ENCODE measurements around the gene HSPB7. TPM values are rescaled to one million over a fixed set of nuclear protein-coding genes. Genes with fewer than 3 reads are reported as not detected.
"Not testable (repeated sequence)": the region's sequence is repeated elsewhere in the genome, so short reads cannot be mapped to it uniquely, and the experiment has no call there.

HSPB7 gene
- total RNA-seq, 2 experiments from 2014 or later = not detected

GRCh38 chr1:16029003-16029268, 11.1 kb upstream of the HSPB7 start:
- intact Hi-C loops (cut with micrococcal nuclease); CTCF ChIA-PET; DNase-seq; H3K4me1 Mint-ChIP-seq (ENCODE audit: low read depth); H3K9me3 Mint-ChIP-seq; H3K36me3 Mint-ChIP-seq (ENCODE audit: low read depth); H3K4me3 Mint-ChIP-seq; H3K27ac Mint-ChIP-seq: not testable (repeated sequence)
- peaks cover 17% of the 10 kb centered on the region for H3K27me3 Mint-ChIP-seq (ENCODE audit: low read depth)

GRCh38 chr1:16028237-16029002, 10.6 kb upstream of the HSPB7 start:
- Mint-ChIP-seq H3K36me3 (ENCODE audit: low read depth) (no peaks in the 10 kb centered on the region), H3K27me3 (ENCODE audit: low read depth) (peaks cover 17% of the 10 kb centered on the region), H3K4me3 (no peak overlapping the region), H3K4me1 (ENCODE audit: low read depth) (peaks cover 4% of the 10 kb centered on the region), H3K27ac (no peak overlapping the region), H3K9me3 (no peaks in the 10 kb centered on the region)
- intact Hi-C loops (cut with micrococcal nuclease) = no loop called here
- CTCF ChIA-PET = no interaction called here
- no peak for DNase-seq

GRCh38 chr1:16026723-16027484, 9.1 kb upstream of the HSPB7 start:
- H3K4me1 Mint-ChIP-seq (ENCODE audit: low read depth) = peaks cover 4% of the 10 kb centered on the region
- CTCF ChIA-PET = no interaction called here
- no peaks in the 10 kb centered on the region for H3K36me3 Mint-ChIP-seq (ENCODE audit: low read depth)
- no peaks in the 10 kb centered on the region for H3K9me3 Mint-ChIP-seq
- DNase-seq = no peak
- H3K27ac Mint-ChIP-seq = no peak overlapping the region
- H3K27me3 Mint-ChIP-seq (ENCODE audit: low read depth) = peaks cover 15% of the 10 kb centered on the region
- intact Hi-C loops (cut with micrococcal nuclease) = no loop called here
- no peak overlapping the region for H3K4me3 Mint-ChIP-seq

- H3K36me3 Mint-ChIP-seq (ENCODE audit: low read depth); H3K4me1 Mint-ChIP-seq (ENCODE audit: low read depth); H3K4me3 Mint-ChIP-seq; intact Hi-C loops (cut with micrococcal nuclease); DNase-seq; CTCF ChIA-PET; H3K27ac Mint-ChIP-seq; H3K9me3 Mint-ChIP-seq: not testable (repeated sequence)
- H3K27me3 Mint-ChIP-seq (ENCODE audit: low read depth) = peaks cover 15% of the 10 kb centered on the region
Measured at GRCh38 chr1:16026302-16026701, 8.5 kb upstream of the HSPB7 start.

GRCh38 chr1:16023050-16023653, 5.3 kb upstream of the HSPB7 start:
- Mint-ChIP-seq H3K4me3 (no peak overlapping the region), H3K9me3 (no peaks in the 10 kb centered on the region), H3K36me3 (ENCODE audit: low read depth) (no peaks in the 10 kb centered on the region), H3K27ac (no peak overlapping the region), H3K4me1 (ENCODE audit: low read depth) (peaks cover 4% of the 10 kb centered on the region), H3K27me3 (ENCODE audit: low read depth) (peaks cover under 1% of the 10 kb centered on the region)
- CTCF ChIA-PET = interaction anchor here (1.4 kb wide), 1 partner anchor 13 kb away, joined by 6 read pairs; no protein-coding TSS in a partner anchor
- no peak for DNase-seq
- intact Hi-C loops (cut with micrococcal nuclease) = no loop called here

- H3K9me3 Mint-ChIP-seq = no peaks in the 10 kb centered on the region
- CTCF ChIA-PET = interaction anchor here (1.4 kb wide), 1 partner anchor 14 kb away, joined by 3 read pairs; no protein-coding TSS in a partner anchor
- H3K27ac Mint-ChIP-seq = no peak overlapping the region
- no peak for DNase-seq
- no peaks in the 10 kb centered on the region for H3K27me3 Mint-ChIP-seq (ENCODE audit: low read depth)
- peaks cover under 1% of the 10 kb centered on the region for H3K4me1 Mint-ChIP-seq (ENCODE audit: low read depth)
- H3K36me3 Mint-ChIP-seq (ENCODE audit: low read depth) = no peaks in the 10 kb centered on the region
- intact Hi-C loops (cut with micrococcal nuclease) = no loop called here
- no peak overlapping the region for H3K4me3 Mint-ChIP-seq
Measured at GRCh38 chr1:16022393-16022792, 4.5 kb upstream of the HSPB7 start.

- no peak within 1 kb of the TSS for H3K4me3 Mint-ChIP-seq
- no peaks in the 10 kb centered on the region for H3K36me3 Mint-ChIP-seq (ENCODE audit: low read depth)
- CTCF ChIA-PET = interaction anchor here (1.4 kb wide), 1 partner anchor 14 kb away, joined by 3 read pairs; no protein-coding TSS in a partner anchor
- no peak for DNase-seq
- H3K27me3 Mint-ChIP-seq (ENCODE audit: low read depth) = no peaks in the 10 kb centered on the region
- no peak within 1 kb of the TSS for H3K27ac Mint-ChIP-seq
- H3K4me1 Mint-ChIP-seq (ENCODE audit: low read depth) = no peaks in the 10 kb centered on the region
- intact Hi-C loops (cut with micrococcal nuclease) = no loop called here
- H3K9me3 Mint-ChIP-seq = no peaks in the 10 kb centered on the region
Measured at GRCh38 chr1:16021681-16022080, 3.8 kb upstream of the HSPB7 start, which contains the start of gene CLCNKA. CLCNKA (plus strand) TSS chr1:16022036; CDS start chr1:16022620, 584 bp downstream.

GRCh38 chr1:16020878-16021277, 3.0 kb upstream of the HSPB7 start:
- H3K4me1 Mint-ChIP-seq (ENCODE audit: low read depth); DNase-seq; H3K27ac Mint-ChIP-seq; H3K4me3 Mint-ChIP-seq; intact Hi-C loops (cut with micrococcal nuclease); CTCF ChIA-PET; H3K9me3 Mint-ChIP-seq; H3K27me3 Mint-ChIP-seq (ENCODE audit: low read depth); H3K36me3 Mint-ChIP-seq (ENCODE audit: low read depth): not testable (repeated sequence)

GRCh38 chr1:16020325-16020724, 2.5 kb upstream of the HSPB7 start:
- Mint-ChIP-seq H3K4me3 (no peak overlapping the region), H3K36me3 (ENCODE audit: low read depth) (no peaks in the 10 kb centered on the region), H3K27ac (no peak overlapping the region), H3K27me3 (ENCODE audit: low read depth) (no peaks in the 10 kb centered on the region), H3K9me3 (no peaks in the 10 kb centered on the region), H3K4me1 (ENCODE audit: low read depth) (no peaks in the 10 kb centered on the region)
- DNase-seq = no peak
- intact Hi-C loops (cut with micrococcal nuclease) = no loop called here
- CTCF ChIA-PET = interaction anchor here (0.6 kb wide), 1 partner anchor 353 kb away, joined by 3 read pairs; no protein-coding TSS in a partner anchor

GRCh38 chr1:16019644-16020277, 1.9 kb upstream of the HSPB7 start:
- Mint-ChIP-seq H3K27me3 (ENCODE audit: low read depth) (no peaks in the 10 kb centered on the region), H3K4me1 (ENCODE audit: low read depth) (no peaks in the 10 kb centered on the region), H3K36me3 (ENCODE audit: low read depth) (no peaks in the 10 kb centered on the region), H3K9me3 (no peaks in the 10 kb centered on the region), H3K27ac (no peak overlapping the region), H3K4me3 (no peak overlapping the region)
- CTCF ChIA-PET = interaction anchor here (0.6 to 1.6 kb wide), 3 partner anchors 10 to 353 kb away, joined by 3 to 7 read pairs (median 3); no protein-coding TSS in a partner anchor
- intact Hi-C loops (cut with micrococcal nuclease) = no loop called here
- no peak for DNase-seq

GRCh38 chr1:16018749-16019643, 1.2 kb upstream of the HSPB7 start:
- Mint-ChIP-seq H3K36me3 (ENCODE audit: low read depth) (no peaks in the 10 kb centered on the region), H3K27ac (no peak overlapping the region), H3K4me1 (ENCODE audit: low read depth) (no peaks in the 10 kb centered on the region), H3K27me3 (ENCODE audit: low read depth) (no peaks in the 10 kb centered on the region), H3K4me3 (no peak overlapping the region), H3K9me3 (no peaks in the 10 kb centered on the region)
- no peak for DNase-seq
- CTCF ChIA-PET = interaction anchor here (0.7 to 1.6 kb wide), 2 partner anchors 9 to 36 kb away, joined by 3 to 7 read pairs; no protein-coding TSS in a partner anchor
- intact Hi-C loops (cut with micrococcal nuclease) = no loop called here

Measured in activated naive CD4-positive, alpha-beta T cell treated with anti-CD3 and anti-CD28 coated beads for 36 hours (primary cell).